Panc1 (cell line): ENCODE results near the gene ERICH4. TPM values are rescaled to one million over a fixed set of nuclear protein-coding genes. Genes with fewer than 3 reads are reported as not detected.

Experiments
- ATAC-seq: fragments of 200-7000 bp; cut with Tn5 transposase; 2 replicates; pipeline ENCODE4 v1.9.1; 2020; ENCODE audit warnings: mild to moderate bottlenecking, moderate library complexity
- BruUV-seq: library from RNA; stranded (reverse); fragments of 400-500 nt; replicated peaks from 2 replicates; lab custom pipeline; 2021; lab: Mats Ljungman, UMichigan
- CTCF ChIA-PET: fragments of 300-600 bp; sonication (Branson Sonifier 250); formaldehyde crosslinking; loops from one replicate; lab custom pipeline; 2022; ENCODE audit warnings: antibody characterized with exemption; lab: Charles Lee
- POLR2A ChIA-PET: fragments of 300-600 bp; sonication (Branson Sonifier 250); formaldehyde crosslinking; loops from one replicate; lab custom pipeline; 2022; ENCODE audit warnings: antibody characterized with exemption; lab: Charles Lee
- DNase-seq: peaks from one replicate; pipeline ENCODE4 v3.0.0-alpha.2; 2010; ENCODE audit warnings: low read depth, low spot score
- H3K27ac ChIP-seq: 2 replicates; pipeline ENCODE4 v1.5.1; 2011; ENCODE audit warnings: mild to moderate bottlenecking, low read length, inconsistent platforms
- H3K27me3 ChIP-seq: fragments of 200-500 bp; sonication (Bioruptor generic); 2 replicates; pipeline ENCODE4 v1.6.0; 2014; ENCODE audit warnings: low read length, inconsistent platforms; ENCODE audit not compliant: control insufficient read depth, insufficient read depth
- H3K36me3 ChIP-seq: fragments of 200-500 bp; sonication (Bioruptor generic); 2 replicates; pipeline ENCODE4 v1.5.1; 2014; ENCODE audit warnings: inconsistent platforms, mild to moderate bottlenecking, low read length, moderate library complexity; ENCODE audit not compliant: control insufficient read depth, insufficient read depth
- H3K4me1 ChIP-seq: 2 replicates; pipeline ENCODE4 v1.5.1; 2011; ENCODE audit warnings: inconsistent platforms, mild to moderate bottlenecking, low read length, moderate library complexity; ENCODE audit not compliant: control insufficient read depth, insufficient read depth
- H3K4me3 ChIP-seq, 2 experiments: 2 replicates each; pipeline ENCODE4 v1.5.1; 2011 to 2012; ENCODE audit warnings: low read depth in 2 of 2, low read length in 2 of 2, mild to moderate bottlenecking in 2 of 2, inconsistent platforms in 1 of 2, moderate library complexity in 1 of 2
- H3K9me3 ChIP-seq: fragments of 200-500 bp; sonication (Bioruptor generic); 2 replicates; pipeline ENCODE4 v1.5.1; 2014; ENCODE audit warnings: low read depth, mild to moderate bottlenecking, inconsistent platforms, low read length, moderate library complexity; ENCODE audit not compliant: control insufficient read depth, insufficient read depth
- CTCF ChIP-seq: fragments of 450-650 bp; IDR thresholded peaks from 2 replicates; pipeline ENCODE4 v1.5.1; 2017; ENCODE audit warnings: mild to moderate bottlenecking
- POLR2AphosphoS5 ChIP-seq: IDR thresholded peaks from 2 replicates; pipeline ENCODE4 v1.6.1; 2012; ENCODE audit warnings: mild to moderate bottlenecking, low read depth, low read length, moderate library complexity
- REST ChIP-seq, 2 experiments: IDR thresholded peaks; 2 replicates each; pipeline ENCODE4 v1.6.1; 2011 to 2012; ENCODE audit warnings: low read depth in 2 of 2, control low read depth in 1 of 2, low read length in 1 of 2, mild to moderate bottlenecking in 1 of 2, moderate library complexity in 1 of 2; ENCODE audit not compliant: insufficient read depth in 1 of 2
- SIN3A ChIP-seq: IDR thresholded peaks from 2 replicates; pipeline ENCODE4 v1.6.1; 2012; ENCODE audit warnings: low read depth, mild to moderate bottlenecking, low read length, moderate library complexity, borderline replicate concordance; ENCODE audit not compliant: insufficient read depth
- TCF7L2 ChIP-seq: IDR thresholded peaks from 2 replicates; pipeline ENCODE4 v1.6.1; 2011; ENCODE audit warnings: mild to moderate bottlenecking, low read depth, low read length, inconsistent platforms
- in situ Hi-C: cut with HindIII; loops from 2 replicates; pipeline ENCODE4 v1.10.0; 2016; ENCODE audit warnings: low sequenced_read_pairs, low pct_unique_long_range_greater_than_20kb
- intact Hi-C: fragments of 100-400 bp; cut with micrococcal nuclease; formaldehyde crosslinking; loops from one replicate; pipeline ENCODE4 v1.10.0; 2022; ENCODE audit not compliant: unreplicated experiment
- total RNA-seq: library from RNA; stranded (reverse); gene quantifications from one replicate; pipeline ENCODE4 v1.2.1, GENCODE V29; 2021; ENCODE audit not compliant: unreplicated experiment

Gene ERICH4
- total RNA-seq, 1 experiment from 2014 or later: not detected

DNA sequence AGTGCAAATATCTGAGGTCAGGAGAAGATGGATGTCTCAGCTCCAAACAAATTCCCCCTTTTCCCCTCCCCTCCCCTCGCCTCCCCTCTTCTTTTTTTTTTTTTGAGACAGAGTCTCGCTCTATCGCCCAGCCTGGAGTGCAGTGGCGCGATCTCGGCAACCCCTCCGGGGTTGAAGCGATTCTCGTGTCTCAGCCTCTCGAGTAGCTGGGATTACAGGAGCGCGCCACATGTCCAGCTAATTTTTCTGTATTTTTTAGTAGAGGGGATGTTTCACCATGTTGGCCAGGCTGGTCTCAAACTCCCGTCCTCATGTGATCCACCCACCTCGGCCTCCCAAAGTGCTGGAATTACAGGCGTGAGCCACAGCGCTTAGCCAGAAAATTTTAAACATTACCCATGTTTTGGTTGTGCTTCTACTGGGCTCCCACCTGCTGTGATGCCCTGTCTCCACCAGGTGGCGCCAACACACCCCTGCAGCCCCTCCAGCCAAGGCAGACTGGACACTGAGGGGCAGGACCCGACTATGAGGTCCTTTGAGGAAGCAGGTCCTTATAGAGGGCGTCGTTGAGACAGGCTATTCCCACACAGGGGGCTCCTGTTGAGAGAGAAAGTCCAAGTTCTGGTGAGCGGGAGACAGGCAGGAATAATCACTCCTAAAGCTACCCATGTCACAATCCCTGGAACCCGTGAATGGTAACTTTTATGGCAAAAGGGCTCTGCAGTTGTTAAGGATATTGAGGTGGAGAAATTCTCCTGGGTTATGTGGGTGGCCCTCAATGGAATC, 6.3 kb downstream of the ERICH4 start:
- H3K9me3 ChIP-seq: no peaks in the 10 kb centered on the region
- intact Hi-C loops (loop anchor here (2.0 kb wide), 1 partner anchor 114 kb away; no protein-coding TSS in a partner anchor), in situ Hi-C loops (no loop called here)
- no TSS peak for BruUV-seq
- H3K4me1 ChIP-seq: no peaks in the 10 kb centered on the region
- TF ChIP-seq TCF7L2: no peak
- TF ChIP-seq SIN3A: no peak
- TF ChIP-seq REST (IDR thresholded peaks at IDR 0.05; ENCODE audit: insufficient read depth in 1 of 2, low read depth in 2 of 2, low read length in 1 of 2): no peak
- TF ChIP-seq CTCF: peak; percentile 93
- no peak for TF ChIP-seq POLR2AphosphoS5
- H3K36me3 ChIP-seq: no peaks in the 10 kb centered on the region
- ATAC-seq (peak; percentile 95), DNase-seq (peak; percentile 45)
- CTCF ChIA-PET: interaction anchor here (0.6 to 2.7 kb wide), 7 partner anchors 81 to 580 kb away, joined by 3 to 11 read pairs (median 4); no protein-coding TSS in a partner anchor
- peak overlapping the region in 1 of 2 experiments; percentile 29; a peak in 1 of 4 replicates for H3K4me3 ChIP-seq
- H3K27me3 ChIP-seq: no peaks in the 10 kb centered on the region
- POLR2A ChIA-PET: interaction anchor here (1.2 kb wide), 1 partner anchor 10 kb away, joined by 4 read pairs; the partner anchor contains the start of gene DMAC2
- no peak overlapping the region for H3K27ac ChIP-seq

- in situ Hi-C loops: no loop called here
- TF ChIP-seq CTCF: no peak
- TF ChIP-seq POLR2AphosphoS5: no peak
- TF ChIP-seq SIN3A: no peak
- TF ChIP-seq REST (IDR thresholded peaks at IDR 0.05; ENCODE audit: insufficient read depth in 1 of 2, low read depth in 2 of 2, low read length in 1 of 2): no peak
- TF ChIP-seq TCF7L2: no peak
- POLR2A ChIA-PET: no interaction called here
Measured at GRCh38 chr19:41449865-41450178, 6.9 kb downstream of the ERICH4 start.

More at GRCh38 chr19:41449865-41450178, 6.9 kb downstream of the ERICH4 start:
- no TSS peak for BruUV-seq
- H3K27me3 ChIP-seq: no peaks in the 10 kb centered on the region
- intact Hi-C loops: loop anchor here (2.0 kb wide), 1 partner anchor 113 kb away; no protein-coding TSS in a partner anchor
- H3K9me3 ChIP-seq: no peaks in the 10 kb centered on the region
- H3K27ac ChIP-seq: no peak overlapping the region
- DNase-seq: no peak
- H3K4me1 ChIP-seq: no peaks in the 10 kb centered on the region
- ATAC-seq: peak; percentile 61
- no peaks in the 10 kb centered on the region for H3K36me3 ChIP-seq
- CTCF ChIA-PET: interaction anchor here (2.1 to 2.7 kb wide), 2 partner anchors 114 to 120 kb away, joined by 11 read pairs; no protein-coding TSS in a partner anchor
- H3K4me3 ChIP-seq: no peak overlapping the region
